GM21576 (cell line): ENCODE data around the gene ARMH1.
"Not testable (repeated sequence)": the region's sequence is repeated elsewhere in the genome, so short reads cannot be mapped to it uniquely, and the experiment has no call there.

Experiments used
- ATAC-seq: cut with Tn5 transposase; IDR thresholded peaks from one replicate; pipeline ENCODE4 v1.9.1; 2021; ENCODE audit warnings: mild to moderate bottlenecking, moderate library complexity; ENCODE audit not compliant: unreplicated experiment

ARMH1 gene

GRCh38 chr1:44664730-44665370, 9.7 kb upstream of the ARMH1 start:
- no peak for ATAC-seq

DNA sequence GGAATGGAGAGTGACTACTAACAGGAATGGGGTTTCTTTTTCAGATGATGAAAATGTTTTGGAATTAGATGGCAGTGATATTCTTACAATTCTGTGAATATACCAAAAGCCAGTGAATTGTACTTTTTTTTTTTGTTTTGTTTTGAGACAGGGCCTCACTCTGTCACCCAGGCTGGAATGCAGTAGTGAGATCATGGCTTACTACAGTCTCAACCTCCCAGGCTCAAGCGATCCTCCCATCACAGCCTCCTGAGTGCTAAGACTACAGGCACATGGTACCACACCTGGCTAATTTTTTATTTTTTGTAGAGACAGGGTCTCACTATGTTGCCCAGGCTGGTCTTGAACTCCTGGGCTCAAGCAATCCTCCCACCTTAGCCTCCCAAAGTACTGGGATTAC, 7.8 kb upstream of the ARMH1 start:
- ATAC-seq = not testable (repeated sequence)

- ATAC-seq = no peak
These were observed 3.5 kb upstream of the ARMH1 start for GRCh38 chr1:44670751-44671640.

DNA sequence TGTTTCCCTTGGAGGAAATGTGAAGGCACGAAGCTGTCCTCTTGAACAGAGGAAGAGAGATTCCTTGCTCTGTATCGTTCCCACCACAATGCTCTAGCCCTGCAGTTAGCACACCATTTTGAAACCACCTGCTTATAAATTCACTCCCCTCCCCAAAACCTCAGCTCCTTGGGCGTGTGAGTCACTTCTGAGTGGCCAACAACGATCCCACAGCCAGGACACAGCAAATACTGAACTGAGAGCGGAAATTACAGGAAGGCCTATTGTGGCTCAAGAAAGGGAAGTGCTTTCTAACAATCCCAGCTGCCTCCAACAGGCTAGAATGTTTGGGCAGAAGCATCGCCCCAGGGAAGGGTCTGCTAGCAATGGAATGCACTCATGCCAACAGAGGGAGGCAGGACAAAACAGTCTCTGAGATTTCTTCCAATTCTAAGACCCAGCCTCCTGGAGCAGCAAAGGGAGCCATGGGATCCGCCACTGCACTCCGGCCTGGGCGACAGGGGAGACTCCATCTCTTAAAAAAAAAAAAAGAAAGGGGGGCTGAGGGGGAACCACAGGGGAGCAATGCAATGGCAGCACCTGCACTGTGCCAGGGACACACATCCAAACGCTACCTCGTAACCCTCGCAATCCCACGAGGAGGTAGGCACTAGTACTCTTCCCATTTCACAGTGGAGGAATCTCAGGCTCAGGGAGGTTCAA, 2.1 kb upstream of the ARMH1 start:
- no peak for ATAC-seq

DNA sequence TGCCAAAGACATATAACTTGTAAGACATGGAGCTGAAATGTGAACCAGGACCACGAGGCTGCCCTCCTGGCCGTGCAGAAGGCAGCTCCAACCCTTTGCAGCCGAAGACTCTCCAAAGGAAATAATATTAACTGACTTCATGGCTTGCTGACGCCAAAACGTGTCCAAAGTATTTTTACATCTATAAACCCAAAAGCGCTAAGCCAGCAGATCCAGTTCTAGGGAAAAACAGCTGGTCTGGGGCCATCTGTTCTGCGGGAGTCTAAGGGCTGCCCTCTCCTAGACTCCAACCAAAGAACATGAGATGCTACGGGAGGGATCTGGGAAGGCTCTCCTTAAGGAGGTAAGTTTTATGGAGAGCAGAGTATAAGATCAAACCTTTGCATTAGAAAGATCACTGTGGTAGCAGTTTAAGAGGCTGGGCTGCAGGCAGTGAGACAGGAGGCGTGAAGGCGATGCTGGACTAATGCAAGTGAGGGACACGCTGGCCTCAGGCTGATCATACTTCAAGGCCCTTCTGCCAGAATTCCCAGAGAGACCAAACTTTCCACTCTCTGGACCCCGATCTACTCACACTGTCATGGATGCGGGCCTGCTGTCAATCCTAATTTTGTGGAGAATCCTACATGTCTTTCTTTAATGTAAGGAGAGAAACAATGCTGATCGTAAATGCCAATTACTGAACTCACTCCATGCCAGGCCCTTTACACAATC, 1.4 kb upstream of the ARMH1 start:
- ATAC-seq = no peak

- peak; percentile 3 for ATAC-seq
These were observed 820 bp upstream of the ARMH1 start for GRCh38 chr1:44673675-44674112.

DNA sequence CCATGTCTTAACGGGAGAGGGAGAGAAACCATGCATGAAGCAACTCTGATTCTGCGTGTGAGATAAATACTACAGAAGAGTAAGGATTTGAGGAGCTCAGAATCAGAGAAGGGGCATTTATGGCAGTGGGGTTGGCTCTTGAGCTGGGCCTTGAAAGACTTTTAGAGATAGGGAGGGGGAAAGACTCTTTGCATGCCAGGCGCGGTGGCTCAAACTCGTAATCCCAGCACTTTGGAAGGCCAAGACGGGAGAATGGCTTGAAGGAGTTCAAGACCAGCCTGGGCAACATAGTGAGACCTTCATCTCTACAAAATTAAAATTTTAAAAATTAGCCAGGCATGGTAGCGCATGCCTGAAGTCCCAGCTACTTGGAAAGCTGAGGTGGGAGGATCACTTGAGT, 672 bp downstream of the ARMH1 start:
- ATAC-seq = no peak

DNA sequence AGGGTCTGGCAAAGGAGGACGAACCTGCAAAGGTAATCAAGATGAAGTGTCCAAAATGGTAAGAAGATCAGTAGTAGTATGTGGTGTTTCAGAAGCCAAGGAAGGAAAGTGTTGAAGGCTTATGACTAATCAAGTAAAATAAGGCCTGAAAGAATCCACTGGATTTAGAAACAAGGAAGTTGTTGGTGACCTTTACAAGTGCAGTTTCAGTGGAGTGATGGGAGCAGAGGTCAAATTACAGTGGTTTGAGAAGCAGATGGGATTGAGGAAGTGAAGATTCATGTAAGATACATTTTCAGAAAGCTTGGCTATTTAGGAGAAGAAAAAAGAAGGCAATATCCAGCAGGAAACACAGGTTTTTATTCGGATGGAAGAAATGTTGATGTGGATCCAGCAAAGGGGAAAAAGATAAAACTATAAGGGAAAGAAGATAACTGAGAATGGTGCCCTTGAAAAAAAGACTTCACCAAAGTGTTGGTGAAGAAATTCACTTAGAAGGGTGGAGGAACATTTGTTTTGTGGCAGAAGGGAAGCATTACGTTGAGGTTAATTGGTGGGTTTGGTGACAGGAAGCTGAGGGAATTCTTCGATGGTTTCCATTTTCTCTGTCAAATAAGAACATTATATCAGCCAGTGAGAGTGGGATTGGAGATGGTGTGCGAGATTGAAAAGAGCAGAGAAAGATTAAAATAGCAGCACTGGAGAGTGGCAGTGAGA, 2.1 kb downstream of the ARMH1 start:
- no peak for ATAC-seq

GRCh38 chr1:44677201-44677766, 2.8 kb downstream of the ARMH1 start:
- no peak for ATAC-seq

DNA sequence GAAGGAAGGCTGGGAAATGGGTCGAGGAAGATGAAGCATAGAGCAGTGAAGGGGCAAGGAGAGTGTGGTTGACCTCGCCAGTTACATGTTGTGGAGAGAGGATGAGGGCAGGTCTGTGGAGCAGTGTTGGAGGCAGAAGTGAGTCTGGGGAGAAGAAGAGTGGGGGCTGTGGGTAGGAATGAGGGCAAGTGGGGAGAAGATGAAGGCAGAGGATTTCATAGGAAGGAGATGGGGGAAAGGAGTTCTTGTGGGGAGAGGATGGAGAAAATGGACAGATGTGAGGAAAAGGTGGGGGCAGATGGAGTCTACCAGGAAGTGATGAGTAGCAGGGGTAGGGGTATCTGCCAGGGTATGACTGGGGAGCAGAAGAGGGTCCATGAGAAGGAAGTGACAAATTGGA, 3.6 kb downstream of the ARMH1 start:
- ATAC-seq = no peak

GRCh38 chr1:44678626-44679025, 4.1 kb downstream of the ARMH1 start:
- ATAC-seq = no peak

- no peak for ATAC-seq
These were observed 5.0 kb downstream of the ARMH1 start for GRCh38 chr1:44679468-44679867.

DNA sequence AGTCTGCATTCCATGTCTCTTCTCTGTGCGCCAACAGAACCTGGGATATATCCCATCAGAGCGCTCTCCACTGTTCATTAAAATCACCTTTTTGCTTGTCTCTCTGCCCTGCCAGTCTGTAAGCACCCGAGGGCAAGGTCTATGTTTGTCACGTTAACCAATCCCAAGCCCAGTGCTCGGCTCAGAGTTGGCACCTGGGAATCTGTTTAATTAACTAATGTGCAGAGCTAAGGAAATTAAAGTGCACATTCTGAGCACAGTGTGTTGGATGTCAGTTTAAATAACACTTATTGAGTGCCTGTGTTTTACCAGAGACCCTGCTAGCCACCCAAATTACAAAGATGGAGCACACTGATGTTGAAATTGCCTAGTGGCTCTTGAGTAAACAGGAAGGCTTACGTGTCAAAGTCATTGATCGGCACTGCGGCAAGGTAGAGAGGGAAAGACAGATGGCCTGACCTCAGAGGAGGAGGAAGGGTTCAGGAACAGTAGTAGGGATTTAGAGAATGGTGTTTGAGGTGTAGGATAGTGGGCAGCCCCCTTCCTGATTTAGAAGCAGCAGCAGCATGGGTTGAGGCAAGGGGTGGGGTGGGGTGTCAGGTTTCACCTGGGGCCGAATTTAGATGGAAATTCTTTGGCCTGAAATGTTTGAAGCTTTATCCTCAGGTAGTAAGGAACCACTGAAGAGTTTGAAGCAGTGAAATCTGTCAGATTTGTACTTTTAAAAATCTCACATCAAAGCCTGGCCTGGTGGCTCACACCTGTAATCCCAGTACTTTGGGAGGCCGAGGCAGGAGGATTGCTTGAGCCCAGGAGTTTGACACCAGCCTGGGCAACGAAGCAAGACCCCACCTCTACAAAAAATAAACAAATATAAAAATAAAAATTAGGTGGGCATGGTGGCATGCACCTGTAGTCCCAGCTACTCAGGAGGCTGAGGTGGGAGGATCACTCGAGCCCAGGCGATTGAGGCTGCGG, 7.7 kb downstream of the ARMH1 start:
- no peak for ATAC-seq

GRCh38 chr1:44682883-44683265, 8.4 kb downstream of the ARMH1 start:
- no peak for ATAC-seq

DNA sequence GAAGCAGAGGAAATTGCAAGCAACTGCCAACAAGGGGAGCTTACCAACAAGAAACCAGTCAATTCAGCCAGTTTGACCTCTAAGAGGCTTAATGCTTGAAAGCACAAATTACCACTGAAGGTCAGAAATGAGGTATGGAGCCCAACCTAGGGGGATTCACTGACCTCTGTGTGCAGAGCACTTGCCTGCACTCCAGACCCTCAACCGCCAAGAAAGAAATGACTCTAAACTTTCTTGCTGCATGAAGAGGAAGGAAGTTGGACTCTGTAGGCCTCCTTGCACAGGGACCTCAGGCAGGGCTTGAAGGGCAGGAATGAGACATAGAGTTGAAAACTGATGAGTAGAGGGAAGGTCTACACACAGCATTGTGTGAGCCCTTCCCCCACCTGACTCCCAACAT, 10.0 kb downstream of the ARMH1 start:
- ATAC-seq = no peak

- no peak for ATAC-seq
These were observed 10.7 kb downstream of the ARMH1 start for GRCh38 chr1:44685218-44685617.

GRCh38 chr1:44685881-44686280, 11.4 kb downstream of the ARMH1 start:
- ATAC-seq = no peak

DNA sequence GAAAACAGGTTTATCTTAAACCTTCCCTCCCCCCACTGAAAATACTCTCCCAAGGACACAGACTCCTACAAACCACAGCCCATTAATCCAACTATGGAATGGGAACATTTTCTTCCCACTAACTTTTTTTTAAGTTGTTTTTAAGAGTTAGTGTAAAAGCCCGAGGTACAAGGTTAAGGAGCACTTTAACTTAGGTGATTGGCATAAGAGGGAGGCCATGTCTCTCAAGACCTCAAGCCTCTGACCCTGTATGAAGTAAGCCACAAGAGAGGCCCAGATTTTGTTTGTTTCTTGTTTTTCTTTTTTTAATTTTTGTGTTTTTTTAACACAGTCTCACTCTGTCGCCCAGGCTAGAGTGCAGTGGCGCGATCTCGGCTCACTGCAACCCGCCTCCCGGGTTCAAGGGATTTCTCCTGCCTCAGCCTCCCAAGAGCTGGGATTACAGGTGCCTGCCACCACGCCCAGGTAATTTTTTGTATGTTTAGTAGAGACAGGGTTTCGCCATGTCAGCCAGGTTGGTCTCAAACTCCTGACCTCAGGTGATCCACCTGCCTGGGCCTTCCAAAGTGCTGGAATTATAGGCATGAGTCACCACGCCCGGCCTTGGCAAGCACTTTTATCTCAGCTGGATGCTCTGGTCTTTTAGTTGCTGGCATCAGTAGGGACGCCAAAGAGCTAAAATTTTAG, 14.4 kb downstream of the ARMH1 start:
- ATAC-seq = no peak

- no peak for ATAC-seq
These were observed 14.9 kb downstream of the ARMH1 start for GRCh38 chr1:44689447-44689765.
